Activated gamma-delta T cell treated with Interleukin-2 at 50 U/mL for 16 hours (primary cell): ENCODE results near the gene FAM32A.

Experiments
- DNase-seq: peaks from one replicate; pipeline ENCODE4 v3.0.0-alpha.2; 2020

The FAM32A gene

DNA sequence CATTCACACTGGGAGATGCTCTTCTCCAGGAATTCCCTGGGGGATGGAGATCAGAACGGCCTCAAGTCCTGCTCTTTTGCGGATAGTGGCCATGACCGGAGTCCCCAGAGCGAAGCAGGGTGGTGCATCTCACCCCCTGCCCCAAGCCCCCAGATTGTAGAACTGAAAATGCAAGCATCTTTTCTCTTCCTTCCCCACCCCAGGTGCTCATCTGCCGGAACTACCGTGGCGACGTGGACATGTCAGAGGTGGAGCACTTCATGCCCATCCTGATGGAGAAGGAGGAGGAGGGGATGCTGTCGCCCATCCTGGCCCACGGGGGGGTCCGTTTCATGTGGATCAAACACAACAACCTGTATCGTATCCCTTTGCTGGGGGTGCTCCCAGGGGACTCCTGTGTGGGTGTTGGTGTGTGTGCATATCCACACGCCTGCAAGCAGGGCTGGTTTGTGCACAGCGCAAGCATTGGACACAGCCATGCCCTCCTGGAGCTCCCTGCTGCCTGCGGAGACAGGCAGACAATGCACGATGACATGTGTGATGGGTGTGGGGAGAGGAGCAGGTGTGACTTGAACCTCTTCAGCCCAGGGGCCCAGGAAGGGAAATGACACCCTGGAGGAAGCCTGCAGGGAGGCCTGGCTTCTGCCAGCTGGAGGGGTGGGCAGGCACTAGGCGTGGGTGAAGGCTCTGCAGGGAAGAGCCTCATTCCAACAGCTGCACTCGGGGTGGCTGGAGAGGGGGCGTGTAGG is 18.2 kb downstream of the FAM32A start:
- no peak for DNase-seq

DNA sequence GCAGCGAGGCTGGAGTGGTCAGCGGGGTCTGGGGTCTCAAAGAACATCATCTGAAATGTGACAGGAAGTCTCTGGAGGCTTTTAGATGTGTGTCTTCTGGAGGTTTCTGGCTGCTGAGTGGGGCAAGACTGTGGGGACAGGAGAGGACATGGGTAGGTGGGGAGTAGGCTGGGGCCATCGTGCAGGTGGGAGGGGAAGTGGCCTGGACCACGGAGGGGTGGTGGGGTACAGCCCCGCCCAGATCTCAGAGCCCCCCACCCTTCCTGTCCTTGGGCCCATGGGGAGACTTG is 18.7 kb downstream of the FAM32A start:
- DNase-seq = no peak

DNA sequence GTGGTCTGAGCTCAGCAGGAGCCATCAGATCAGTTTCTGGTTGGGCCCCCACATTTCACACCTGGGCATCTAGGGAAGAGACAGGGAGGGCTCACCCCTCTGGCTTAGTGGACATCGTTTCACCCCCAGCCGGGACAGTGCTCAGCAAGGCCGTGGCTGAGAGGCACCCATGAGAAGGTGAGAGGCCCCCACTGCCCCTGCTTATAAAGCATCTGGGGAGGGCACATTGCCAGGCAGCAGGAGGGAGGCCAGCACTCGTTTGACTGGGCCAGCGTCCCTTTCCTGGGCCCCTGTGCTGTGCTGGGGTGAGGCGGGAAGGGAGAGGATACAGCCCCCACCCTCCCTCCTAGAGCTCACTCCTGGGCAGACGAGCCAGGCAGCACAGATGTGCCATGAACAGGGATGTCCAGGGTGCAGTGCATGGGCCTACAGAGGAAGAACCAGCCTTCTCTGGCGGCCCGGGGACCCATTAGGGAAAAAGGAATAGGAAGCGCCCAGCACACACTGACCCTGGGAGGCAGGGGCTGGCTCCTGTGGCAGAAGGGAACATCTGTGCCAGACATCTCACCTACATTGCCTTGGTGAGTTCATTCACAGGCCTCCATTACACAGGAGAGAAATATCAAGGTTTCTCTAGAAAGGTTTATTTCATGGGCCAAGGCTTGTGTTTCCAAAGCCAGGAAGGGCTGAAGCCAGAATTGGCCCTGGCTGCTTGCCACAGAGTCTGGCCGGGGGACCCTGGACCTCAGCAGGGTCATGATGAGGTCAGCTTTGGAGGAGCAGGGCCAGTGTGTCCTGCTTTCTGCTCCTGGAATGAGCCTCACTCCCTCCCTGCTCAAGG is 20.2 kb downstream of the FAM32A start:
- no peak for DNase-seq

DNA sequence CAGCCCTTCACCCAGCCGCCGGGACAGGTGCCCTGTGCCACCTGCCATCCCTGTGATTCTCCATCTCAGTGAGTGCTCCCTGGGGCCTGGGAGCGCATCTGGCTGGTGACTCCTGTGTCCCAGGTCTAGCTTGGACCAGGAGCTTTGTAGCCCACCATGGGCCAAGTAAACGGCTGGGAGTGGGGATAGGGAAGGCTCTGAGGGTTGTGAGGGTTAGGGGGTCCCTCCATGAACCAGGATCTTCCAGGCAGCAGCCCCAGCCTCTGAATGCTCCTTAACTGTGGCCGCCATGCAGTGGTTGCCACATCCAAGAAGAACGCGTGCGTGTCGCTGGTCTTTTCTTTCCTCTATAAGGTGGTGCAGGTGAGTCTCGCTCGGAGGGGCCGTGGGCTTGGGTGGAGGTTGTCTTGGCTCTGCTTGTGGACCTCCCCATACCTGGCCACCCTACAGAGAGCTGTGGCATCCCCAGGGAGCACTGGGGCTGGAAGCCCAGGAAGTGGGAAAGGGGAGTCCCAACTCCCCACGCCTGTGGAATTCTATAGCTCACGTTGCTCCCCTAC is 20.9 kb downstream of the FAM32A start:
- no peak for DNase-seq

DNA sequence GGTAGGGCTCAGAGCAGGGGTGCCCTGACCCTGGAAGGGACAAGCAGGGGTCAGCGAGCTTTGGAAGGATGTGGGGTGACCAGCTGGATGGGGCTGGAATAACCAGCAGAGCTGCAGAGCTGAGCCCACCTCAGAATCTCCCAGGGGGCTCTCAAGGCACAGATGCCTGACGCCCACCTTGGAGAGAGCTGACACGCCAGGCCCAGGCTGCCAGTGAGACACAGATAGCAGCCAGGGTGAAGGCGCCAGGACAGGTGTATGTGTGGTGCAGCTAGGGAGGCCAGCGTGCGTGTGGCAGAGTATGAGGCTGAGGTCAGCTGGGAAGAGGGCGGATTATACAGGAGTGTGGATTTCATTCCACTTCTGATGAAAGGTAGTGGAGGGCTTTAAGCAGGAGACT is 21.4 kb downstream of the FAM32A start:
- no peak for DNase-seq

DNA sequence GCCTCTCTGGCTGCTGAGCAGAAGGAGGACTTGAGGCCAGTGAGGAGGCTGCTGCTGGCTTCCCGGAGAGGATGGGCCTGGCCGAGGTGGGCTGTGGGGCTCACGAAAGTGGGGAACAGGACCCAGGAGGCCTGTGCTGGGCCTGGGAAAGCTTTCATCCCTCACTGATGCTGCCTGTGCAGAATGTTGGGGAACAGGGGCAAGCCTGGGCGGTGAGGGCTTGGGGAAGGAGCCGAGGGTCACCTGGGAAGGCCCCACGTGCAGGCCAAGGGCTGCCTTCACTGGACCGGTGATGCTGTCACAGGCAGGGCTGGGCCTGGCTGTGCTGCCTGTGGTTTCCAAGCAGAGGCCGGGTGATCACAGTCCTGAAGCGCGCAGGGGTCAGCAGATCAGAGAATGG is 21.9 kb downstream of the FAM32A start:
- no peak for DNase-seq

DNA sequence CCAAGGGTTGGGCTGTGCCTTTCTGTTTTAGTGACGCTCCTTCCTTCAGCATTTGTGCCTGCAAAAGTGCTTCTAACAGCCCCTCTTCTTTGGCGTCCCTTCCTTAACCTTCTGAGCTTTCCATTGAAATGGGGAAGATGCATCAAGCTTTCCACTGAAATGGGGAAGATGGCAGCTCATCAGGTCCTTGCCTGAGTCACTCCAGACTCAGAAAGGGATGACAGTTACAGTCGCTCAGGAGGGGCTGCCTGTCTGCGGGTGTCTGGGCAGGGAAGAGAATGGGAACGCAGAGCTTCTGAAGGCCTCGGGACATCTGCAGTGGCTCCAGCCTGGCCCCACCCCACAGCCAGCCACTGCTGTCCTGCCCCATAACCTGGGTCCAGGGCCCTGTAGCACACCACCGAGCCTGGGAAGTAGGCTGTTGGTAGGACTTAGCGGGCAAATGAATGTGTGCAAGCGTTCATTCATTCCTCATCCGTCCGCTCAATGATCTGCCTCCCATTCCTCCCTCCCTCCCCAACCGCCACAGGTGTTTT is 22.3 kb downstream of the FAM32A start:
- DNase-seq = no peak

DNA sequence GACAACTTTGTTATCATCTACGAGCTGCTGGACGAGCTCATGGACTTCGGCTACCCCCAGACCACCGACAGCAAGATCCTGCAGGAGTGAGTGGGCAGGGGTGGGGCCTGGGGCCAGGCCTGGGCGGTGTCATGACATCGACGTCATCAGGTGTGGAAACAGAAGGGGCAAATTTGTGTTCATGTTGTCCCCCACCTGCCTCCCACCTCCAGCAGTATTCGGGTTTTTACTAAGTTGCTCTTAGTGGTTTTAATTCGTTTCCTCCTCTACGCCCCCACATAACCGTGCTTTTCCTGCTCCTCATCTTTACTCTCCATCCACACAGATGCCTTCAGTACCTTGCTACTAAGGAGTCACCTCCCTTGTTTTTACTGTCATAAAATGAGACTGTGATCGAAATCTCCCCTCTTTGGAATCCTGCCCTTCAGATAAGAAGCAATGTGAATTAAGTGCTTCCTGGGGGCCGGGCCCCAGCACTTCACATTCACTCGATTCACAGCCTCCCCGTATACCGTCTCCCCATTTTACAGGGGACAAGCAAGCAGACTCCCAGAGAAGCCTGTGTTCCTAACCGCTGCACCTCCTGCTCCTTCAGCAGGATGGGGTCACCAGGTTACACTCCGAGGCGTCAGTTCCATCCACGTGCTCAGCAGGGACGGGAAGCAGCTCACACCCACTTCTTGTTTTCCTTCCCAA is 23.0 kb downstream of the FAM32A start:
- no peak for DNase-seq

DNA sequence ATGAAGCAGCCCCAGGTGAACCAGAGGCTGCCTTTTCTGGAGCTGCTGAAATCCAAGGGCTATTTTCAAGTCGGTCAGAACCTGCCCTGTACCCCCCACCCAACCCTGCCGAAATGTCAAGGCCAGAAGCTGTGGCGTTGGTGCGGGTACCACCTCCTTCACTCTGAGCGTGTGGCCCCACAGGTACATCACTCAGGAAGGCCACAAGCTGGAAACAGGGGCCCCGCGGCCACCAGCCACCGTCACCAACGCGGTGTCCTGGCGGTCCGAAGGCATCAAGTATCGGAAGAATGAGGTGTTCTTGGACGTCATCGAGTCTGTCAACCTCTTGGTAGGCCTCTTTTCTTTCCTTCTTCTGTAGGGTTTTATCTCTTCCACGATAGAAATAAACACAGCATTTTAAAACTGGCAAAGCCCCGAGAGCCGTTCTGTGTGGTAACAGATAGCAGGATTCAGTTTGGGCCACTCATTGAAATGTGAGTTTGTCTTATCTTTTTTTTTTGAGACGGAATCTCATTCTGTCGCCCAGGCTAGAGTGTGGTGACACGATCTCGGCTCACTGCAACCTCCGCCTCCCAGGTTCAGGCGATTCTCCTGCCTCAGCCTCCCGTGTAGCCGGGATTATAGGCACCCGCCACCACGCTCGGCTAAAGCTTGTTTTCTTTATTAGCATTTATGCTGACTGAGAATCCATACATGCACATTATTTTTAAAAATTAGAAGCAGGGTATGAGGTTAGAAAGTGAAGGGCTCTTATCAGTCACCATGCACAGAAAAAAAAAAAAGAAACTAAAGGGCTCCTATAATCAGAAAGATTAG is 23.8 kb downstream of the FAM32A start:
- DNase-seq = no peak

DNA sequence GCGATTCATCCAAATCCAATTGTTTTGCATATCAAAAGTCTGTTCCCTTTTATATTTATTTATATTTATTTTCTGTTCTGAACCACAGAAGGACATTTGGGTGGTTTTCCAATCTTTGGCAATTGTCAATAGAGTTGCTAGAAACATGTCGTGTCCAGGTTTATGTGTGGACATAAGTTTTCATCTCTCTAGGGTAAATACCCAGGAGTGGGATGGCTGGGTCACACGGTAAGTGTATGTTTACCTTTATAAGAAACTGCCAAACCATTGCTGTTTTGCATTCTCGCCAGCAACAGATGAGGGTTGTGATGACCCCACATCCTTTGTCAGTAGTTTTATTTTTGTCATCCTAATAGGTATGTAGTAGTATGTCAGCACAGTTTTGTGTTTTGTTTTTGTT is 25.0 kb downstream of the FAM32A start:
- DNase-seq = no peak

DNA sequence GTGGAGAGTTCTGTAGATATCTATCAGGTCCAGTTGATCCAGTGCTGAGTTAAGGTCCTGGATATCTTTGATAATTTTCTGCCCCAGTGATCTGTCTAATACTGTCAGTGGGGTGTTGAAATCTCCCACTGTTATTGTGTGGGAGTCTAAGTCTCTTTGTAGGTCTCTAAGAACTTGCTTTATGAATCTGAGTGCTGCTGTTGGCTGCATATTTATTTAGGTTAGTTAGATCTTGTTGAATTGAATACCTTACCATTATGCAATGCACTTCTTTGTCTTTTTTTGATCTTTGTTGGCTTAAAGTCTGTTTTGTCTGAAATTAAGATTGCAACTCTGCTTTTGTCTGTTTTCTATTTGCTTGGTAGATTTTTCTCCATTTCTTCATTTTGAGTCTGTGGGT is 27.9 kb downstream of the FAM32A start:
- no peak for DNase-seq

DNA sequence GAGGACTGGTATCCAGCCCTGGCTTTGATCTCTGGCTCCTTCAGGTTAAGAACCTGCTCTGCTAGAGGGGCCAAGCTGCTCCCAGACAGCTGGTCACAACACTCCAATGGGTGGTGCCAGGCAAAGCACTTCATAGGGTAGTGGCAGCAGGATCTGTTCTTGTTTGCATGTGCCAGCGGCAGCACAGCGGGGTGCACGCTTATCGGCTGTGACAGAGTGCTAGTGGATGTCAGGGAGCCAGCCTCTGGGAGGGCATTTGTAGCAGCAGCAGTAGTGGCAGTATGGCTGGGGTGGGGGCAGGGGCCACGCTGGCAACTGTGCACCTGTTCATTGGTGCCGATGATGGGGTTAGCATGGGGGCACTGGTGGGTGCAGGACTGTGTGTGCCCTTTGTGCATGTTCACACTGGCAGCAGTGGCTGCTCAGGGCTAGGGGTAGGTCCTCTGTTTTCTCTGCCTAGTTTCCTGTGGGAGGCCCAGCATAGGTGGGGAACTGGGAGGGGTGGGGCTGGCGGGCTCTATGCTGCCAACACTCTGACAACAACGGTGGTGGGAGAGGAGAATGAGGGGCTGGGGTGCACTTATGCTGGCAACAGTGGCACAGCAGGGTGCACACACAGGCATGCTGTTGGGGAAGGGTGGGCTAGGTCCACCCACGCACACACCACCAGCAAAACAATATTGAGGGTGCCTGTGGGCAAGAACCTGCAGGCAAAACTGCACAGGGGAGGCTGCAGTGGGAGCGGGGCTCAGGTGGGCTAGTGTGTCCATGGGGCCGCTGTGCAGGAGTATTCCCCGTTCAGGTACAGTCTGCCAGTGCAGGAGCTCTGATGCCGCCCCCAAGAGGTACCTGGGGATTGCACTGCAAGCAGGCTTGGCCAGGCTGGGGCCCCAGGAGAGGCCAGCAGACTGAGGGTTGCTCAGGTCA is 31.8 kb downstream of the FAM32A start:
- DNase-seq = peak; percentile 29

DNA sequence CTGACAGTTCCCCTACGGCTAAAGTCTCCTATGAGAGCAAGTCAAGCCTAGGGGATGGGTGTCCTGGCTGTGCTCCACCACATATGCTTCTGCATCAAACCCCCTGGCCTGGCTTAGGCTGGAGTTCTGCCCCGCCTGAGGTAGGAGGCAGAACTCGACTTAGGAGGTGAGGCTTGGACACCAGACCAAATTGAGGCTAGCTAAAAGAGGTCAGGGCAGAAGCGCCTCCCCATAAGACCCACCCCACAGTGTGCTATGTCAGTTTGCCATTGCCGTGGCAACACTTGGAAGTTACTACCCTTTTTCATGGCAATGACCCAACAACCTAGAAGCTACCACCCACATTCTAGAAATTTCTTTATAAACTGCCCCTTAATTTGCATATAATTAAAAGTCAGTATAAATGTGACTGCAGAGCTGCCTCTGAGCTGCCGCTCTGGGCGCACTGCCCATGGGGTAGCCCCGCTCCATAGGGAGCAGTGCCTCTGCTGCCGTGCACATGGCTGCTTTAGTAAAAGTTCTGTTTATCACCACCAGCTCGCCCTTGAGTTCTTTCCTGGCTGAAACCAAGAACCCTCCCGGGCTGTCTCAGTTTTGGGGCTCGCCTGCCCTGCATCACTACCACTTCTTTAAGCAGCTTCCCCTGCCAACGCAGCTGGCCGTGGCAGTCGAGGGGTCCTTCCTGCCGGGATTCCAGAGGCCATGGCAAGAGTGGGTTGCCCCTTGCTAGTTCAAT is 32.7 kb downstream of the FAM32A start:
- DNase-seq = no peak

DNA sequence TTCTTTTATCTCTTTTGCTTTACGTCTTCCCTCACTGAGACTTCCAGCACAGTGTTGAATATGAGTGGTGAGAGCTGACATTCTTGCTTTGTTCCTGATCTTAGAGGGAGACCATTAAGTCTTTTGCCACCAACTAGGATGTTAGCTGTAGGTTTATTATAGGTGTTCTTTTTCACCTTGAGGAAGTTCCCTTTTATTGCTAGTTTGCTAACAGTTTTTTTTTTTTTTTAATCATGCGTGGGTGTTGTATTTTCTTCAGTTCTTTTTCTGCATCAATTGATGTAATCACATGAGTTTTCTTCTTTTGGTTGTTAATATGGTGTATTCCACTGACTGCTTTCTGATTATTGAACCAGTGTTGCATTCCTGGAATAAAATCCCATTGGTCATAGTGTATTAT is 33.6 kb downstream of the FAM32A start:
- no peak for DNase-seq

DNA sequence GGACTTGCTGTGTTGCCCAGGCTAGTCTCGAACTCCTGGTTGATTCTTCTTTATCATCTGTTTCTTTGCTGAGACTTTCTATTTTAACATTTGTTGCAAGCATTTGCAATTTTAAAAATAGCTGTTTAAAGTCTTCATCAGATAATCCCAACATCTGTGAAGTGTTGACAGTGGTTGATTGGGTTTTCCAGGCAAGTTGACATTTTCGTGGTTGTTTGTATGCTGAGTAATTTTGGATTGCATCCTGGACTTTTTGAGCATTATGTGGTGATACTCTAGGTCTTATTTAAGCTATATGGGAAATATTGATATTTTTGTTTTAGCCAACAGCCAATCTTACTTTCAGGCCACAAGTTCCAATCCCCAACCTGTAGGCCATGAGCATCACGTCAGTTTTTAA is 37.6 kb downstream of the FAM32A start:
- no peak for DNase-seq

DNA sequence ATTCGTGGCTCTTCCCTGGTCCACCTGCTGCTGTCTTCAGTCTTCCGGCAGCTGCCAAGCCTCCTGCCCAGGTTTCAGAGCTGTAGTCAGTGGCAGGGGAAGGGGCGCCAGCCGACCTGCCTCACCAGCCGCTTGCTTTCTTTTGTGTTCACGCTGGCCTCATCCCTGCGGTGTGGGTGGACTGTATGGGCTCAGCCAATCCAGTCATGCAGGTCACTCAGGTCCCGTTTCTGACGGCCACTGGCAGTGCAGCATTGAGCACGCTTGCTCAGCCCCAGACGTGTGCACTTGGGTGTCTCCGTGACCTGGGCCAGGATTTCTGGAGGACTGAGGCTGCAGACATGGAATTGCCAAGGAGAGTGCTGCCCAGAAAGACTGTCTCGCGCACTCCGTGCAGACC is 38.5 kb downstream of the FAM32A start:
- DNase-seq = no peak

DNA sequence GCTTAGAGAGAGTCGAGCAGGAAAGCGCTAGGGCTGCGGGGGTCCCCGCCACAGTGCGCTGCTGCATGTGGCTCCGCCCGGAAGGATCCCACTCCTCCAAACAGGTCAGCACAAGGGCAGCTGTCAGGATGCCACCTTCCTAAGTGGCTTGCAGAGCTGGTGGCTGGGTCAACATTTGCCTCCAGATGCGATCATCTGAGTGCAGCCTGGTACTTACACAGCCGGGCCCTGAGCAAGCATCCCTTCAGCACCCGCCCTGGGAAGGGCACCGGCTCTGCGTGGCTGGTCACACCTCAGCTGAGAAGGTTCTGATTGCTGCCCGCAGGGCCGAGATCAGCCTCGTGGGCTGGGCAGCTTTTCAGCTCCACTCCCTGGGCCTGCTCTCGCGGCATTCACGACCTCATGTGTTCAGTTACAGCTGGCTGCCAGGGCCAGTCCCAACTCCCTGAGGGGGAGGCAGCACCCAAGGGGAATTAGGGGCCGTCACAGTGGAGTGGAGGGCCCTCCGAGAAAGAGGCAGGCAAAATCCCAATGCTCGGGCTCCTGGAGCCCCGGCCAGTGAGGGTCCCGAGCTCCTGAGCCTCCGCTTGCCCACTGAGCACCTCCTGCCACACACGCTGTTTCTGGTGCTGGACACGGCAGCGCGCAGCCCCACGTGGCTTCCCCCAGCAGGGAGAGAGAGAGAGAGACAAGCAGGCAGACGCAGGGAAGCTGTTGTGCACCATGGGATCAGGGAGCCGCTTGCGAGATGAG is 39.3 kb downstream of the FAM32A start:
- no peak for DNase-seq

DNA sequence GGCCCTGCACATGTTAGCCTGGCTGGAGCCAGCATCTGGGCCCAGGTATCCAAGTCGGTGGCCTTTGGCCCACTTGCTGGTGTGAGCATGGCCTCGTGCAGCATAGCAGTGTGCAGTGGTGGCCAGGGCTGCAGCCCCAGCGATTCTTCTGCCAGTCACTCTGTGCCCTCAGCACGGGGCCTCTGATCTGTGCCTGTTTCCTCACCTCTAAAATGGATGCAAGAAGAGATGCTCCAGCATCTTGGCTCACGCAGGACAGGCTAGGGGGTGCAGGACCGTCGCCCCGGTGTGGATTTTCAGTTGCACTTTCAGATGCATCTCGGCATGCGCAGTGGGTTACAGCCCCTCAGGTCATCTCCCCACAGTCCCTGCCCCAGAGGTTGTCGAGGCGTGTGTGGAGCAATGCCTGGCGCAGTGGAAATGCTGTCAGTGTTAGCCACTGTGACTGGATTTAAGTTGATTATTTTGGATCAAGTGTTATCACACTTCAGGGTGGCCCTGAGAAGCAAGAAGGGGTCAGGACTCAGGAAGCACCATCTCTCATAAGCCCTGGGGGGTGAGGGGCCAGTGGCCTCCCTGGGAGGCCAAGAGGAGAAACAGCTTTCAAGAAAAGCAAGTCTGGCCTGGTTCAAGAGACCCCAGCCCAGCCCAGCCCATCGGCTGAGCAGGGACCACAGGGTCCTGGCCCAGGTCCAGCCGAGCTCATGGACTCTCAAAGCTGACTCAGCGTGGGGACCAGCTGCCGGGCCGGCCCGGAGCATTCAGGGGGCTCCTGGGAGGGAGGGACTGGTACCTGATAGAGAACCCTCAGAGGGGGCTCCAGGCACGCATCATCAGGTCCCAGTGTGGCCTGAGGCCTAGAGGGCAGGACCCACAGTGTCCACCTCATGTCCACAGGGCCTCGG is 40.3 kb downstream of the FAM32A start:
- DNase-seq = no peak

DNA sequence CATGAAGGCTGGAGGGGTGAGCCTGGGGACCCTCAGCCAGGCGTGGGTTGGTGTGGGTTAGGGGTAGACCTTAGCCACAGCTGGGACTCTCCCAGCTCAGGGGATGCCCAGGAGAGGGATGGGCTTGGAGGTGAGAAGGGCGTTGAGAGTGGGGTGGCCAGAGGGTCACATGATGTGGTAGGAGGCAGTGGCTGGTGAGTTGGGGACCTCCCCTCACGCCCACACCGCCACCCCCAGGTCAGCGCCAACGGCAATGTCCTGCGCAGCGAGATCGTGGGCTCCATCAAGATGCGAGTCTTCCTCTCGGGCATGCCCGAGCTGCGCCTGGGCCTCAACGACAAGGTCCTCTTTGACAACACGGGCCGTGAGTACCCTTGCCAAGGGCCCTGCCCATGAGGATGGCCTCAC is 41.0 kb downstream of the FAM32A start:
- no peak for DNase-seq
